Bronchial epithelial cell (primary cell): ENCODE results near the gene LTO1. TPM values are rescaled to one million over a fixed set of nuclear protein-coding genes. Genes with fewer than 3 reads are reported as not detected.
A peak's percentile ranks its signal among the peaks of the same experiment; 100 is the strongest.

Source experiments
- DNase-seq: peaks from one replicate; pipeline ENCODE4 v3.0.0-alpha.2; 2010; ENCODE audit warnings: low read depth
- FAIRE-seq: peaks from 2 replicates; lab custom pipeline; 2011; peaks lifted over from hg19 to GRCh38; lab: Jason Lieb, UNC
- H3K27me3 ChIP-seq: 2 replicates; pipeline ENCODE4 v1.5.1; 2011; ENCODE audit warnings: low read length; ENCODE audit not compliant: control insufficient read depth, insufficient read depth
- H3K36me3 ChIP-seq: 2 replicates; pipeline ENCODE4 v1.5.1; 2011; ENCODE audit warnings: low read length; ENCODE audit not compliant: control insufficient read depth, insufficient read depth
- H3K4me3 ChIP-seq: 2 replicates; pipeline ENCODE4 v1.5.1; 2011; ENCODE audit warnings: mild to moderate bottlenecking, low read depth, low read length, control low read depth
- total RNA-seq: library from RNA; depleted of rRNA; stranded (reverse); fragments of >200 nt; gene quantifications from 2 replicates; pipeline ENCODE4 v1.2.1, GENCODE V29; 2014
- TF ChIP-seq, protein P1 (sequence below): IDR thresholded peaks from 2 replicates; pipeline ENCODE4 v1.5.1; 2011; ENCODE audit warnings: mild to moderate bottlenecking, moderate library complexity, low read length, control low read depth, inconsistent platforms; ENCODE audit not compliant: insufficient read depth, severe bottlenecking

LTO1 gene
- total RNA-seq, 1 donor from 2014 or later, result 18.2 TPM

DNA sequence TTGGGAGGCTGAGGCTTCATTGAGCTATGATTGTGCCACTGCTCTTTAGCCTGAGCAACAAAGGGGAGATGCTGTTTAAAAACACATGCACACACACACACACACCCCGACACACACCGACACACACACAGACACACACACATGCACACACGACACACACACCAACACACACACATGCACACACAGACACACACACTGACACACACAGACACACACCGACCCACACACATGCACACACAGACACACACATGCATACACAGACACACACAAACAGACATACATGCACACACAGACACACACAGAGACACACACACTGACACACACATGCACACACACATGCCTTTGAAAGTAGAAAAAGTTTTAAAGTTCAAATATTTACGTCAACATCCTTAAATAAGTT is 5.5 kb upstream of the LTO1 start:
- Histone ChIP-seq H3K27me3 (no peaks in the 10 kb centered on the region), H3K36me3 (no peaks in the 10 kb centered on the region), H3K4me3 (no peak overlapping the region)
- no peak for DNase-seq
- peak; percentile 92 for FAIRE-seq
- TF ChIP-seq, protein P1, sequence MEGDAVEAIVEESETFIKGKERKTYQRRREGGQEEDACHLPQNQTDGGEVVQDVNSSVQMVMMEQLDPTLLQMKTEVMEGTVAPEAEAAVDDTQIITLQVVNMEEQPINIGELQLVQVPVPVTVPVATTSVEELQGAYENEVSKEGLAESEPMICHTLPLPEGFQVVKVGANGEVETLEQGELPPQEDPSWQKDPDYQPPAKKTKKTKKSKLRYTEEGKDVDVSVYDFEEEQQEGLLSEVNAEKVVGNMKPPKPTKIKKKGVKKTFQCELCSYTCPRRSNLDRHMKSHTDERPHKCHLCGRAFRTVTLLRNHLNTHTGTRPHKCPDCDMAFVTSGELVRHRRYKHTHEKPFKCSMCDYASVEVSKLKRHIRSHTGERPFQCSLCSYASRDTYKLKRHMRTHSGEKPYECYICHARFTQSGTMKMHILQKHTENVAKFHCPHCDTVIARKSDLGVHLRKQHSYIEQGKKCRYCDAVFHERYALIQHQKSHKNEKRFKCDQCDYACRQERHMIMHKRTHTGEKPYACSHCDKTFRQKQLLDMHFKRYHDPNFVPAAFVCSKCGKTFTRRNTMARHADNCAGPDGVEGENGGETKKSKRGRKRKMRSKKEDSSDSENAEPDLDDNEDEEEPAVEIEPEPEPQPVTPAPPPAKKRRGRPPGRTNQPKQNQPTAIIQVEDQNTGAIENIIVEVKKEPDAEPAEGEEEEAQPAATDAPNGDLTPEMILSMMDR, result no peak

GRCh38 chr11:69677749-69678148 is 2.6 kb upstream of the LTO1 start:
- DNase-seq (no peak), FAIRE-seq (no peak)
- Histone ChIP-seq H3K27me3 (no peaks in the 10 kb centered on the region), H3K36me3 (peaks cover 3% of the 10 kb centered on the region), H3K4me3 (no peak overlapping the region)
- TF ChIP-seq, protein P1, result no peak

- DNase-seq, result peak; percentile 80
- no peak for FAIRE-seq
- Histone ChIP-seq H3K4me3 (peak overlapping the region; percentile 91), H3K36me3 (peaks cover 6% of the 10 kb centered on the region), H3K27me3 (no peaks in the 10 kb centered on the region)
- TF ChIP-seq, protein P1, result no peak
Observed at GRCh38 chr11:69674267-69674885, 777 bp downstream of the LTO1 start.

DNA sequence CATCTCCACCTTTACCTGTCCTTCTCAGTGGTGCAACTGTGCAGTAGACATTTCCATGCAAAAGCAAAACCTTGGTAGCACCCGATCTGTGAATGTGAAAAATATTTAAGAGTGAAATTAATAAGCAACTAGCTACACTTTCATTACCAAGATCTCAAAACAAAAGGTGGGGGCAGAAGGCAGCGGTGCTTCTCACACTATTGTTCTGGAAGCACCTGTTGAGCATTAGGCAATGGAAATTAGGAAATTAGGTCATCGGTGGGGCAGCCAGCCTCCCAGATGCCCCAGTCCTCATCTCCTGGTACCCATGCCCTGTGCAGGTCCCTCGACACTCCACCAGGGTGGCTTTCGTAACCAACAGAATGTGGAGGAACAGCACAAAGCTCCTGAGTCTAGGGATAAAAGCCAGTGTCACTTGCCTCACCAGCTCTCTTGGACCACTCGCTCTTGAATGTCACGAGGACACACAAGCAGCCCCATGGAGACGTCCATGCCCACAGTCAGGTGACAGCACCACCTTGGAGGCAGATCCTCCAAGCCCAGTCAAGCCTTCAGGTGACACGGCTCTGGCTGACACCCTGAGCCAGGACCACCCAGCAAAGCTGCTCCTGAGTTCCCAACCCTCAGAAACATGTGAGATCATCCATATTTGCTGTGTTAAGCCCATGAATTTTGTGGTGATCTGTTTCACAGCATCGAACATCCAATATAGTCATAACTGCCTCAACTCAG is 3.3 kb downstream of the LTO1 start:
- H3K4me3 ChIP-seq, result no peak overlapping the region
- TF ChIP-seq, protein P1, result no peak
- H3K36me3 ChIP-seq, result peaks cover 13% of the 10 kb centered on the region
- FAIRE-seq (no peak), DNase-seq (no peak)
- H3K27me3 ChIP-seq, result no peaks in the 10 kb centered on the region

DNA sequence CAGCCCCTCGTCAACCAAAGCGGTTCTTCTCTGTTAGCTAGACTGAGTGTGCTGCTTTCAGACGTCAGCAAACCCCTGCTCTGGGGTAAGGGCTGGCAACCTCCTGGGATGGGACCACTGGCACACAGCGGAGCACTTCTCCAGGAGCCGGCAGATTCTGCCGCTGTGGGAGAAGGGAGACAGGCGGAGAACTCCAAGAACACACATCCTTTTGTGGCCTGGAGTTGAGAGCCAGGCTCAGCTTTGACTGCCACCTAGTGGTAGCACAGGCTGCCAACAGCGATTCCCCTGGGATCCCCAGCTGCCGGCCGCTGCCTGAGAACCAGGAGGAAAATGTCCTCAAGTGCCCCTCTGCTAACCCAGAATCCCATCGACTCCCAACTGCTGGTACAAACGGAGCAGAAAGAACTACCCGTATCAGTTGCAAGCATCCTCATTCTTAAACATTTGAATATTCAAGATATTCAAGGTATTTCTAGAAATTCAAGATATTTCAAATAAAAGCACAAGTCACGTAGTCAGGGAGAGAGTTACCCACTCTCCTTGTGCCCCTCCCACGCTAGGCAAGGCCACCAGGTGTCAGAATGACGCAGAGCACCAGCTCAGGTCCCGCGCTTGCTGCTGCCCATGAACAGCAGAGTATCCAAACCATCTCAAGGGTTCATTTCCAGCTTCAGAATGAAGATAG is 4.9 kb downstream of the LTO1 start:
- peaks cover 17% of the 10 kb centered on the region for H3K36me3 ChIP-seq
- TF ChIP-seq, protein P1, result peak; percentile 98
- FAIRE-seq (no peak), DNase-seq (peak; percentile 61)
- H3K4me3 ChIP-seq, result no peak overlapping the region
- H3K27me3 ChIP-seq, result no peaks in the 10 kb centered on the region
